Sciatic nerve (tissue), 2 donors: Measurements from ENCODE around the gene ATP6V1B1. TPM values are rescaled to one million over a fixed set of nuclear protein-coding genes. Genes with fewer than 3 reads are reported as not detected.
A peak's percentile ranks its signal among the peaks of the same experiment; 100 is the strongest.

ENCODE experiments used
- ATAC-seq: fragments of 200-7000 bp; cut with Tn5 transposase; one replicate; pipeline ENCODE4 v1.9.1; 2020; ENCODE audit warnings: mild to moderate bottlenecking, moderate library complexity
- DNase-seq: peaks from one replicate; pipeline ENCODE4 v3.0.0-alpha.2; 2020; ENCODE audit warnings: low spot score
- intact Hi-C: fragments of 100-400 bp; cut with DNase I; formaldehyde crosslinking; loops from one replicate; pipeline ENCODE4 v1.14.2; 2022
- total RNA-seq: library from RNA; stranded (reverse); fragmentation: NEBNext Ultra II Directional; extraction: Animal tissue kit (Norgen Biotek cat#: 25700); gene quantifications from one replicate; pipeline ENCODE4 v1.2.1, GENCODE V29; 2021
- donor health status: DM: no; HTN: no; CAD: no.
- donor health status: DM: no; HTN: no; CAD: no.

The ATP6V1B1 gene
- total RNA-seq, 1 donor from 2014 or later: 1.3 TPM

- no peak for DNase-seq
- intact Hi-C loops: no loop called here
These were observed 37.1 kb upstream of the ATP6V1B1 start for GRCh38 chr2:70898363-70899240.

GRCh38 chr2:70901227-70902066 lies 34.3 kb upstream of the ATP6V1B1 start:
- no peak for DNase-seq

More at GRCh38 chr2:70898363-70899240, 37.1 kb upstream of the ATP6V1B1 start:
- no peak for ATAC-seq

GRCh38 chr2:70902067-70902442 lies 33.6 kb upstream of the ATP6V1B1 start:
- no peak for DNase-seq
- intact Hi-C loops: no loop called here
- ATAC-seq: no peak

More at GRCh38 chr2:70901227-70902066, 34.3 kb upstream of the ATP6V1B1 start:
- intact Hi-C loops: no loop called here
- ATAC-seq: peak; percentile 37

- intact Hi-C loops: no loop called here
- no peak for ATAC-seq
- no peak for DNase-seq
These were observed 33.1 kb upstream of the ATP6V1B1 start for GRCh38 chr2:70902579-70902978.

- intact Hi-C loops: no loop called here
- ATAC-seq (no peak), DNase-seq (no peak)
These were observed 32.5 kb upstream of the ATP6V1B1 start for GRCh38 chr2:70903171-70903570.

GRCh38 chr2:70903641-70904340 lies 31.9 kb upstream of the ATP6V1B1 start:
- intact Hi-C loops: no loop called here
- DNase-seq (no peak), ATAC-seq (no peak)

GRCh38 chr2:70904371-70905216 lies 31.1 kb upstream of the ATP6V1B1 start:
- no peak for ATAC-seq
- DNase-seq: no peak
- intact Hi-C loops: no loop called here

- ATAC-seq: no peak
- intact Hi-C loops: no loop called here
- no peak for DNase-seq
These were observed 30.0 kb upstream of the ATP6V1B1 start for GRCh38 chr2:70905443-70906421.

- intact Hi-C loops: no loop called here
- ATAC-seq (no peak), DNase-seq (no peak)
These were observed 29.2 kb upstream of the ATP6V1B1 start for GRCh38 chr2:70906439-70907005.

GRCh38 chr2:70907130-70908057 lies 28.3 kb upstream of the ATP6V1B1 start:
- intact Hi-C loops: no loop called here
- no peak for ATAC-seq
- DNase-seq: no peak

GRCh38 chr2:70916291-70916690 lies 19.4 kb upstream of the ATP6V1B1 start:
- ATAC-seq: no peak
- intact Hi-C loops: no loop called here
- no peak for DNase-seq

GRCh38 chr2:70918016-70918415 lies 17.7 kb upstream of the ATP6V1B1 start:
- DNase-seq: peak; percentile 25
- ATAC-seq: no peak

GRCh38 chr2:70919672-70920366 lies 15.9 kb upstream of the ATP6V1B1 start:
- peak; percentile 83 for DNase-seq
- intact Hi-C loops: no loop called here
- peak; percentile 62 for ATAC-seq

More at GRCh38 chr2:70918016-70918415, 17.7 kb upstream of the ATP6V1B1 start:
- intact Hi-C loops: no loop called here

- peak; percentile 50 for DNase-seq
- no peak for ATAC-seq
- intact Hi-C loops: no loop called here
These were observed 15.4 kb upstream of the ATP6V1B1 start for GRCh38 chr2:70920367-70920715.

- DNase-seq: peak; percentile 25
- intact Hi-C loops: no loop called here
- no peak for ATAC-seq
These were observed 14.7 kb upstream of the ATP6V1B1 start for GRCh38 chr2:70921031-70921430.

GRCh38 chr2:70921839-70922234 lies 13.9 kb upstream of the ATP6V1B1 start:
- DNase-seq: no peak
- intact Hi-C loops: no loop called here
- ATAC-seq: no peak
